HEK293 (cell line): ENCODE data around the gene AVPR1B.

Source experiments
- CTCF ChIA-PET: fragments of 350-600 bp; formaldehyde crosslinking; extraction: SDS; loops from one replicate; lab custom pipeline; 2021; ENCODE audit warnings: antibody characterized with exemption; lab: Yijun Ruan, JAX
- POLR2A ChIA-PET: fragments of 300-600 bp; formaldehyde crosslinking; extraction: SDS; loops from one replicate; lab custom pipeline; 2020; ENCODE audit warnings: antibody characterized with exemption, inconsistent platforms; lab: Yijun Ruan, JAX
- H3K27ac ChIP-seq: fragments of 200-500 bp; sonication (Bioruptor generic); 2 replicates; pipeline ENCODE4 v1.5.1; 2014; ENCODE audit warnings: low read depth, low read length, control low read depth, inconsistent platforms; ENCODE audit errors: extremely low read depth
- H3K36me3 ChIP-seq, 2 experiments: fragments of 200-500 bp in 1 of 2; sonication (Bioruptor generic) in 1 of 2; 1 replicate in 1 of 2; 2 replicates in 1 of 2; pipeline ENCODE4 v1.5.1; 2014 to 2017; ENCODE audit warnings: inconsistent platforms in 2 of 2, low read length in 2 of 2; ENCODE audit not compliant: control insufficient read depth in 2 of 2, insufficient read depth in 1 of 2
- H3K4me1 ChIP-seq: fragments of 200-500 bp; sonication (Bioruptor generic); 2 replicates; pipeline ENCODE4 v1.5.1; 2014; ENCODE audit warnings: mild to moderate bottlenecking, low read length, inconsistent platforms; ENCODE audit not compliant: control insufficient read depth, insufficient read depth
- H3K4me3 ChIP-seq: 2 replicates; pipeline ENCODE4 v1.5.1; 2011; ENCODE audit warnings: low read depth, mild to moderate bottlenecking, control low read depth, low read length, moderate library complexity
- H3K9me3 ChIP-seq: fragments of 200-500 bp; sonication (Bioruptor generic); 2 replicates; pipeline ENCODE4 v1.5.1; 2014; ENCODE audit warnings: low read depth, low read length, inconsistent platforms; ENCODE audit not compliant: control insufficient read depth, insufficient read depth
- KLF8 ChIP-seq: fragments of 450-650 bp; formaldehyde crosslinking; IDR thresholded peaks from 2 replicates; pipeline ENCODE4 v1.5.1; 2016; ENCODE audit warnings: missing biosample characterization, missing genetic modification characterization
- KLF9 ChIP-seq: fragments of 450-650 bp; formaldehyde crosslinking; IDR thresholded peaks from 2 replicates; pipeline ENCODE4 v1.5.1; 2016; ENCODE audit warnings: missing biosample characterization, missing genetic modification characterization, low read depth
- RBAK ChIP-seq: fragments of 450-650 bp; formaldehyde crosslinking; IDR thresholded peaks from 2 replicates; pipeline ENCODE4 v1.5.1; 2016; ENCODE audit warnings: missing biosample characterization, missing genetic modification characterization
- SCRT1 ChIP-seq: fragments of 450-650 bp; formaldehyde crosslinking; IDR thresholded peaks from 2 replicates; pipeline ENCODE4 v1.5.1; 2016; ENCODE audit warnings: missing biosample characterization, missing genetic modification characterization, borderline replicate concordance
- ZBTB1 ChIP-seq: fragments of 450-650 bp; formaldehyde crosslinking; IDR thresholded peaks from 2 replicates; pipeline ENCODE4 v1.5.1; 2016; ENCODE audit warnings: missing biosample characterization, missing genetic modification characterization
- ZNF133 ChIP-seq: fragments of 450-650 bp; formaldehyde crosslinking; IDR thresholded peaks from 2 replicates; pipeline ENCODE4 v1.5.1; 2016; ENCODE audit warnings: missing biosample characterization, missing genetic modification characterization
- ZNF157 ChIP-seq: fragments of 450-650 bp; formaldehyde crosslinking; IDR thresholded peaks from 2 replicates; pipeline ENCODE4 v1.5.1; 2016; ENCODE audit warnings: missing biosample characterization, missing genetic modification characterization
- ZNF23 ChIP-seq: fragments of 450-650 bp; formaldehyde crosslinking; IDR thresholded peaks from 2 replicates; pipeline ENCODE4 v1.5.1; 2016; ENCODE audit warnings: missing biosample characterization, missing genetic modification characterization, borderline replicate concordance
- ZNF248 ChIP-seq: fragments of 450-650 bp; formaldehyde crosslinking; IDR thresholded peaks from 2 replicates; pipeline ENCODE4 v1.5.1; 2017; ENCODE audit warnings: missing biosample characterization, missing genetic modification characterization
- ZNF335 ChIP-seq: fragments of 450-650 bp; formaldehyde crosslinking; conservative IDR thresholded peaks from 2 replicates; pipeline ENCODE4 v1.5.1; 2016; ENCODE audit warnings: missing biosample characterization, missing genetic modification characterization
- ZNF341 ChIP-seq: fragments of 450-650 bp; formaldehyde crosslinking; IDR thresholded peaks from 2 replicates; pipeline ENCODE4; 2016; ENCODE audit warnings: low read depth, missing biosample characterization, missing genetic modification characterization
- ZNF404 ChIP-seq: fragments of 450-650 bp; formaldehyde crosslinking; IDR thresholded peaks from 2 replicates; pipeline ENCODE4 v1.5.1; 2017; ENCODE audit warnings: missing biosample characterization, missing genetic modification characterization
- ZNF521 ChIP-seq: fragments of 450-650 bp; formaldehyde crosslinking; IDR thresholded peaks from 2 replicates; pipeline ENCODE4 v1.5.1; 2017; ENCODE audit warnings: missing biosample characterization, mild to moderate bottlenecking, missing genetic modification characterization
- ZNF707 ChIP-seq: fragments of 450-650 bp; formaldehyde crosslinking; IDR thresholded peaks from 2 replicates; pipeline ENCODE4 v1.5.1; 2016; ENCODE audit warnings: missing biosample characterization, missing genetic modification characterization
- ZSCAN30 ChIP-seq: fragments of 450-650 bp; IDR thresholded peaks from 2 replicates; pipeline ENCODE4 v1.5.1; 2018; ENCODE audit warnings: missing biosample characterization, mild to moderate bottlenecking, missing genetic modification characterization, moderate library complexity
- TF ChIP-seq, protein P1 (sequence below): fragments of 450-650 bp; formaldehyde crosslinking; IDR thresholded peaks from 2 replicates; pipeline ENCODE4; 2016; ENCODE audit warnings: missing biosample characterization, missing genetic modification characterization
- TF ChIP-seq, protein P2 (sequence below): fragments of 450-650 bp; formaldehyde crosslinking; IDR thresholded peaks from 2 replicates; pipeline ENCODE4 v1.5.1; 2016; ENCODE audit warnings: missing biosample characterization, missing genetic modification characterization
- TF ChIP-seq, protein P3 (sequence below): fragments of 450-650 bp; formaldehyde crosslinking; IDR thresholded peaks from 2 replicates; pipeline ENCODE4 v1.5.0; 2017; ENCODE audit warnings: missing biosample characterization, missing genetic modification characterization, borderline replicate concordance
- TF ChIP-seq, protein P4 (sequence below): fragments of 450-650 bp; formaldehyde crosslinking; IDR thresholded peaks from 2 replicates; pipeline ENCODE4 v1.5.1; 2017; ENCODE audit warnings: missing biosample characterization, mild to moderate bottlenecking, missing genetic modification characterization, moderate library complexity
- TF ChIP-seq, protein P5 (sequence below): fragments of 450-650 bp; formaldehyde crosslinking; conservative IDR thresholded peaks from 2 replicates; pipeline ENCODE4 v1.5.1; 2016; ENCODE audit warnings: low read depth, missing biosample characterization, missing genetic modification characterization

Gene AVPR1B

DNA sequence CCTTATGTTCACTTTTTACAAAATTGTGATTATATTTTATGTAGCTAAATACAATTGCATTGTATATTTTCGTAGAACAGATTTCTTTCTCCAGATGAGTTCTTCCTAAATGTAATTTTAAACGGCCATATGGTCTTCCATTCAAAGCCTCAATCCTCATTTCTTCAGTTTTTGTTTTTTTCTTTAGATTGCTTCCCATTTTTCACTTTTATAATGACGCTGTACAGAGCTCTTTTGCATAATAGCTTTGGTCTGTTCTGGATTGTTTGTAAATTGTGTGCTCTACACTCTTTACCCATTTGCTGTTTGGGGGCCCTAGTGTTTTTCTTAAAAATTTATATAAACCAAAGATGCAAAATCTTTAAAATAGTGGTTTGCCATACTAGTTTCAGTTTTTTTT lies 27.8 kb downstream of the AVPR1B start (continued):
- TF ChIP-seq, protein P1, sequence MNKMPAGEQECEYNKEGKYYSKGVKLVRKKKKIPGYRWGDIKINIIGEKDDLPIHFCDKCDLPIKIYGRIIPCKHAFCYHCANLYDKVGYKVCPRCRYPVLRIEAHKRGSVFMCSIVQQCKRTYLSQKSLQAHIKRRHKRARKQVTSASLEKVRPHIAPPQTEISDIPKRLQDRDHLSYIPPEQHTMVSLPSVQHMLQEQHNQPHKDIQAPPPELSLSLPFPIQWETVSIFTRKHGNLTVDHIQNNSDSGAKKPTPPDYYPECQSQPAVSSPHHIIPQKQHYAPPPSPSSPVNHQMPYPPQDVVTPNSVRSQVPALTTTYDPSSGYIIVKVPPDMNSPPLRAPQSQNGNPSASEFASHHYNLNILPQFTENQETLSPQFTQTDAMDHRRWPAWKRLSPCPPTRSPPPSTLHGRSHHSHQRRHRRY (tag by site-specific recombination): no peak
- TF ChIP-seq ZBTB1 (tag by site-specific recombination): no peak
- TF ChIP-seq ZNF521 (tag by site-specific recombination): no peak
- no peak for TF ChIP-seq SCRT1 (tag by site-specific recombination)
- TF ChIP-seq ZNF335 (tag by site-specific recombination): no peak
- TF ChIP-seq, protein P2, sequence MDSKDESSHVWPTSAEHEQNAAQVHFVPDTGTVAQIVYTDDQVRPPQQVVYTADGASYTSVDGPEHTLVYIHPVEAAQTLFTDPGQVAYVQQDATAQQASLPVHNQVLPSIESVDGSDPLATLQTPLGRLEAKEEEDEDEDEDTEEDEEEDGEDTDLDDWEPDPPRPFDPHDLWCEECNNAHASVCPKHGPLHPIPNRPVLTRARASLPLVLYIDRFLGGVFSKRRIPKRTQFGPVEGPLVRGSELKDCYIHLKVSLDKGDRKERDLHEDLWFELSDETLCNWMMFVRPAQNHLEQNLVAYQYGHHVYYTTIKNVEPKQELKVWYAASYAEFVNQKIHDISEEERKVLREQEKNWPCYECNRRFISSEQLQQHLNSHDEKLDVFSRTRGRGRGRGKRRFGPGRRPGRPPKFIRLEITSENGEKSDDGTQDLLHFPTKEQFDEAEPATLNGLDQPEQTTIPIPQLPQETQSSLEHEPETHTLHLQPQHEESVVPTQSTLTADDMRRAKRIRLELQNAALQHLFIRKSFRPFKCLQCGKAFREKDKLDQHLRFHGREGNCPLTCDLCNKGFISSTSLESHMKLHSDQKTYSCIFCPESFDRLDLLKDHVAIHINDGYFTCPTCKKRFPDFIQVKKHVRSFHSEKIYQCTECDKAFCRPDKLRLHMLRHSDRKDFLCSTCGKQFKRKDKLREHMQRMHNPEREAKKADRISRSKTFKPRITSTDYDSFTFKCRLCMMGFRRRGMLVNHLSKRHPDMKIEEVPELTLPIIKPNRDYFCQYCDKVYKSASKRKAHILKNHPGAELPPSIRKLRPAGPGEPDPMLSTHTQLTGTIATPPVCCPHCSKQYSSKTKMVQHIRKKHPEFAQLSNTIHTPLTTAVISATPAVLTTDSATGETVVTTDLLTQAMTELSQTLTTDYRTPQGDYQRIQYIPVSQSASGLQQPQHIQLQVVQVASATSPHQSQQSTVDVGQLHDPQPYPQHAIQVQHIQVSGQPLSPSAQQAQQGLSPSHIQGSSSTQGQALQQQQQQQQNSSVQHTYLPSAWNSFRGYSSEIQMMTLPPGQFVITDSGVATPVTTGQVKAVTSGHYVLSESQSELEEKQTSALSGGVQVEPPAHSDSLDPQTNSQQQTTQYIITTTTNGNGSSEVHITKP (tag by site-specific recombination): no peak
- TF ChIP-seq, protein P3, sequence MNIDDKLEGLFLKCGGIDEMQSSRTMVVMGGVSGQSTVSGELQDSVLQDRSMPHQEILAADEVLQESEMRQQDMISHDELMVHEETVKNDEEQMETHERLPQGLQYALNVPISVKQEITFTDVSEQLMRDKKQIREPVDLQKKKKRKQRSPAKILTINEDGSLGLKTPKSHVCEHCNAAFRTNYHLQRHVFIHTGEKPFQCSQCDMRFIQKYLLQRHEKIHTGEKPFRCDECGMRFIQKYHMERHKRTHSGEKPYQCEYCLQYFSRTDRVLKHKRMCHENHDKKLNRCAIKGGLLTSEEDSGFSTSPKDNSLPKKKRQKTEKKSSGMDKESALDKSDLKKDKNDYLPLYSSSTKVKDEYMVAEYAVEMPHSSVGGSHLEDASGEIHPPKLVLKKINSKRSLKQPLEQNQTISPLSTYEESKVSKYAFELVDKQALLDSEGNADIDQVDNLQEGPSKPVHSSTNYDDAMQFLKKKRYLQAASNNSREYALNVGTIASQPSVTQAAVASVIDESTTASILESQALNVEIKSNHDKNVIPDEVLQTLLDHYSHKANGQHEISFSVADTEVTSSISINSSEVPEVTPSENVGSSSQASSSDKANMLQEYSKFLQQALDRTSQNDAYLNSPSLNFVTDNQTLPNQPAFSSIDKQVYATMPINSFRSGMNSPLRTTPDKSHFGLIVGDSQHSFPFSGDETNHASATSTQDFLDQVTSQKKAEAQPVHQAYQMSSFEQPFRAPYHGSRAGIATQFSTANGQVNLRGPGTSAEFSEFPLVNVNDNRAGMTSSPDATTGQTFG (tag by site-specific recombination): no peak
- TF ChIP-seq ZNF133: no peak
- TF ChIP-seq ZNF248 (tag by site-specific recombination): no peak

DNA sequence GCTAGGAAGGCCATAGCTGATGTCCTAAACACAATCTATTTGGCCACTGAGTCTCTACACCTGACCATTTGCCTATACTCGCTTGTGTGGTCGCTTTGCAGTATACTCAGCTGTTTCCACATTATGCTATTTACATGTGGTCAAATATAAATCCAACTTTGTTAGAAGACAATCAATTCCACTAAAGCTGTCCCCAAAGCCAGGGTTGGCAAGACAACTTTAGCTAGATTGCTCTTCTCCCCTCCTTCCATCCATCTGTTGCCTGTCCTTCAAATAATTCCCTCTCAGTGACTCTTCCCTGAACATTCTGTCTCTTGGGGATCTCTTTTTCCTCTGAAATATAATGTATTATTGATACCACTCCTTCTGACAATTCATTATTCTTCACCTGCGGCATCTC lies 30.1 kb downstream of the AVPR1B start:
- no peaks in the 10 kb centered on the region for H3K36me3 ChIP-seq
- ChIA-PET POLR2A (no interaction called here), CTCF (no interaction called here)
- H3K4me1 ChIP-seq: no peaks in the 10 kb centered on the region
- H3K27ac ChIP-seq: no peak overlapping the region
- H3K4me3 ChIP-seq: no peak overlapping the region
- H3K9me3 ChIP-seq: no peaks in the 10 kb centered on the region
- TF ChIP-seq ZNF341 (tag by site-specific recombination): no peak
- TF ChIP-seq ZNF404: no peak
- TF ChIP-seq, protein P4, sequence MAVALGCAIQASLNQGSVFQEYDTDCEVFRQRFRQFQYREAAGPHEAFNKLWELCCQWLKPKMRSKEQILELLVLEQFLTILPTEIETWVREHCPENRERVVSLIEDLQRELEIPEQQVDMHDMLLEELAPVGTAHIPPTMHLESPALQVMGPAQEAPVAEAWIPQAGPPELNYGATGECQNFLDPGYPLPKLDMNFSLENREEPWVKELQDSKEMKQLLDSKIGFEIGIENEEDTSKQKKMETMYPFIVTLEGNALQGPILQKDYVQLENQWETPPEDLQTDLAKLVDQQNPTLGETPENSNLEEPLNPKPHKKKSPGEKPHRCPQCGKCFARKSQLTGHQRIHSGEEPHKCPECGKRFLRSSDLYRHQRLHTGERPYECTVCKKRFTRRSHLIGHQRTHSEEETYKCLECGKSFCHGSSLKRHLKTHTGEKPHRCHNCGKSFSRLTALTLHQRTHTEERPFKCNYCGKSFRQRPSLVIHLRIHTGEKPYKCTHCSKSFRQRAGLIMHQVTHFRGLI (tag by site-specific recombination): no peak
- TF ChIP-seq KLF8: no peak
- no peak for TF ChIP-seq ZSCAN30 (tag by site-specific recombination)
- TF ChIP-seq KLF9 (tag by site-specific recombination): no peak
- TF ChIP-seq, protein P5, sequence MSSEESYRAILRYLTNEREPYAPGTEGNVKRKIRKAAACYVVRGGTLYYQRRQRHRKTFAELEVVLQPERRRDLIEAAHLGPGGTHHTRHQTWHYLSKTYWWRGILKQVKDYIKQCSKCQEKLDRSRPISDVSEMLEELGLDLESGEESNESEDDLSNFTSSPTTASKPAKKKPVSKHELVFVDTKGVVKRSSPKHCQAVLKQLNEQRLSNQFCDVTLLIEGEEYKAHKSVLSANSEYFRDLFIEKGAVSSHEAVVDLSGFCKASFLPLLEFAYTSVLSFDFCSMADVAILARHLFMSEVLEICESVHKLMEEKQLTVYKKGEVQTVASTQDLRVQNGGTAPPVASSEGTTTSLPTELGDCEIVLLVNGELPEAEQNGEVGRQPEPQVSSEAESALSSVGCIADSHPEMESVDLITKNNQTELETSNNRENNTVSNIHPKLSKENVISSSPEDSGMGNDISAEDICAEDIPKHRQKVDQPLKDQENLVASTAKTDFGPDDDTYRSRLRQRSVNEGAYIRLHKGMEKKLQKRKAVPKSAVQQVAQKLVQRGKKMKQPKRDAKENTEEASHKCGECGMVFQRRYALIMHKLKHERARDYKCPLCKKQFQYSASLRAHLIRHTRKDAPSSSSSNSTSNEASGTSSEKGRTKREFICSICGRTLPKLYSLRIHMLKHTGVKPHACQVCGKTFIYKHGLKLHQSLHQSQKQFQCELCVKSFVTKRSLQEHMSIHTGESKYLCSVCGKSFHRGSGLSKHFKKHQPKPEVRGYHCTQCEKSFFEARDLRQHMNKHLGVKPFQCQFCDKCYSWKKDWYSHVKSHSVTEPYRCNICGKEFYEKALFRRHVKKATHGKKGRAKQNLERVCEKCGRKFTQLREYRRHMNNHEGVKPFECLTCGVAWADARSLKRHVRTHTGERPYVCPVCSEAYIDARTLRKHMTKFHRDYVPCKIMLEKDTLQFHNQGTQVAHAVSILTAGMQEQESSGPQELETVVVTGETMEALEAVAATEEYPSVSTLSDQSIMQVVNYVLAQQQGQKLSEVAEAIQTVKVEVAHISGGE (tag by site-specific recombination): no peak
- no peak for TF ChIP-seq ZNF707 (tag by site-specific recombination)
- no peak for TF ChIP-seq ZNF157
- TF ChIP-seq ZNF23 (tag by site-specific recombination): no peak
- no peak for TF ChIP-seq RBAK (tag by site-specific recombination)
